Thyroid gland (tissue), 4 donors: Measurements from ENCODE around the gene ATP13A2. TPM values are rescaled to one million over a fixed set of nuclear protein-coding genes. Genes with fewer than 3 reads are reported as not detected.

Experiments used
- DNase-seq, 2 donors: peaks; one replicate each; pipeline ENCODE4 v3.0.0-alpha.2; 2019
- H3K27ac ChIP-seq, 3 donors: fragments of 200-600 bp; sonication (generic); 1 replicate in 2 of 3; 2 replicates in 1 of 3; pipeline ENCODE4 v1.5.1; 2016 to 2019; ENCODE audit warnings: mild to moderate bottlenecking in 1 of 3, moderate library complexity in 1 of 3
- H3K27me3 ChIP-seq: fragments of 200-600 bp; sonication (generic); one replicate; pipeline ENCODE4 v1.5.1; 2019
- H3K36me3 ChIP-seq, 2 donors: fragments of 200-600 bp; sonication (generic); one replicate each; pipeline ENCODE4 v1.5.1; 2016 to 2019
- H3K4me1 ChIP-seq, 2 donors: fragments of 200-600 bp; sonication (generic); one replicate each; pipeline ENCODE4 v1.5.1; 2017 to 2019
- H3K4me3 ChIP-seq, 3 donors: fragments of 200-600 bp; sonication (generic); replicated peaks in 1 of 3; 1 replicate in 2 of 3; 2 replicates in 1 of 3; pipeline ENCODE4 v1.5.1; 2016; ENCODE audit warnings: mild to moderate bottlenecking in 1 of 3
- H3K9me3 ChIP-seq: fragments of 200-600 bp; sonication (generic); one replicate; pipeline ENCODE4 v1.5.1; 2017
- POLR2A ChIP-seq, 2 donors: fragments of 450-650 bp; IDR thresholded peaks; one replicate each; pipeline ENCODE4 v1.6.1; 2017; ENCODE audit warnings: antibody characterized with exemption in 2 of 2, mild to moderate bottlenecking in 2 of 2, moderate library complexity in 1 of 2
- WGBS, 2 donors: methylation state at CpG; one replicate each; pipeline ENCODE4 v1.1.5; 2017; 5-methylcytosine and 5-hydroxymethylcytosine counted together
- intact Hi-C: fragments of 100-400 bp; cut with DNase I; formaldehyde crosslinking; loops from one replicate; pipeline ENCODE4 v1.15.1; 2023
- total RNA-seq, 4 donors: library from RNA; depleted of rRNA; stranded (reverse); fragments of >200 nt; gene quantifications; one replicate each; pipeline ENCODE4 v1.2.3, GENCODE V29; 2016
- TF ChIP-seq, protein P1 (sequence below), 6 experiments: fragments of 200-600 bp in 3 of 6; fragments of 450-650 bp in 3 of 6; sonication (generic) in 3 of 6; IDR thresholded peaks; one replicate each; pipeline ENCODE4 v1.5.1; 2016 to 2019; ENCODE audit warnings: antibody characterized with exemption in 6 of 6, mild to moderate bottlenecking in 2 of 6, inconsistent platforms in 1 of 6, moderate library complexity in 1 of 6

ATP13A2 gene
- total RNA-seq, 4 donors from 2014 or later = 28.7 to 47.0 (median 35.8) TPM

DNA sequence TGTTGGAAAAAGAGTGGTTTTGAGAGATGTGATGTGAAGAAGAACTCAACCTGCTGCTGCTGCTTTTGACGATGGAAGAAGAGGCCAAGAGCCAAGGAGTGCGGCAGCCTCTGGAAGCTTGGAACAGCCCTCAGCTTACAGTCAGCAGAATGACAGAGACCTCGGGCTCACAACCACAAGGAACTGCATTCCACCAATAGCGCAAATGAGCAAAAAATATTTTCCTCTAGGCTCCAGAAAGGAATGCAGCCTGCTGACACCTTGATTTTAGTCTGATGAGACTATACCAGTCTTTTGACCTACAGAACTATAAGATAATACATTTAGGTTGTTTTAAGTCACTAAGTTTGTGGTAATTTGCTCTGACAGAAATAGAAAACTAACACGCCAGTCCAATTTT is 31.9 kb upstream of the ATP13A2 start:
- Histone ChIP-seq H3K9me3 (no peaks in the 10 kb centered on the region), H3K27ac (no peak overlapping the region), H3K36me3 (peaks cover 32 to 40% of the 10 kb centered on the region in 2 donors), H3K4me3 (no peak overlapping the region), H3K27me3 (no peaks in the 10 kb centered on the region), H3K4me1 (no peaks in the 10 kb centered on the region)
- TF ChIP-seq, protein P1, sequence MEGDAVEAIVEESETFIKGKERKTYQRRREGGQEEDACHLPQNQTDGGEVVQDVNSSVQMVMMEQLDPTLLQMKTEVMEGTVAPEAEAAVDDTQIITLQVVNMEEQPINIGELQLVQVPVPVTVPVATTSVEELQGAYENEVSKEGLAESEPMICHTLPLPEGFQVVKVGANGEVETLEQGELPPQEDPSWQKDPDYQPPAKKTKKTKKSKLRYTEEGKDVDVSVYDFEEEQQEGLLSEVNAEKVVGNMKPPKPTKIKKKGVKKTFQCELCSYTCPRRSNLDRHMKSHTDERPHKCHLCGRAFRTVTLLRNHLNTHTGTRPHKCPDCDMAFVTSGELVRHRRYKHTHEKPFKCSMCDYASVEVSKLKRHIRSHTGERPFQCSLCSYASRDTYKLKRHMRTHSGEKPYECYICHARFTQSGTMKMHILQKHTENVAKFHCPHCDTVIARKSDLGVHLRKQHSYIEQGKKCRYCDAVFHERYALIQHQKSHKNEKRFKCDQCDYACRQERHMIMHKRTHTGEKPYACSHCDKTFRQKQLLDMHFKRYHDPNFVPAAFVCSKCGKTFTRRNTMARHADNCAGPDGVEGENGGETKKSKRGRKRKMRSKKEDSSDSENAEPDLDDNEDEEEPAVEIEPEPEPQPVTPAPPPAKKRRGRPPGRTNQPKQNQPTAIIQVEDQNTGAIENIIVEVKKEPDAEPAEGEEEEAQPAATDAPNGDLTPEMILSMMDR (IDR thresholded peaks at IDR 0.05) = no peak
- TF ChIP-seq POLR2A (IDR thresholded peaks at IDR 0.05) = no peak
- intact Hi-C loops = no loop called here
- 78 to 83% methylated on average over 5 of the region's 5 CpGs for WGBS, 2 donors
- DNase-seq = no peak

DNA sequence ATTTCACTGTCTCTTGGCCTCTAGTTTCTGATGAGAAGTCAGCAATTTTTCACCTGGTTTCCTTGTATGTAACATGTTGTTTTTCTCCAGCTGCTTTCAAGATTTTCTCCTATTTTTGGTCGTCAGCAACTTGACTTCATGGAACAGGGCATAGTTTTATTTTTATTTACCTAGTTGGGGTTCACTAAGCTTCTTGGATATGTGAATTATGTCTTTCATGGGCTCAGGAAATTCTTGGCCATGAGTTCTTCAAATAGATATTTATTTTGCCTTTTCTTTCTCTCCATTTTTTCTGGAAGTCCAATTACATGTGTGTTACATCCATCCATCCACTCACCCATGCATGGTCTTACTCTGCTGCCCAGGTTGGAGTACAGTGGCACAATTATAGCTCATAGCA is 28.4 kb upstream of the ATP13A2 start:
- WGBS, 2 donors = 81 to 88% methylated on average over 1 of the region's 1 CpG
- intact Hi-C loops = no loop called here
- no peak for DNase-seq
- no peak overlapping the region for H3K4me3 ChIP-seq
- H3K27me3 ChIP-seq = no peaks in the 10 kb centered on the region
- TF ChIP-seq, protein P1 (IDR thresholded peaks at IDR 0.05) = no peak
- TF ChIP-seq POLR2A (IDR thresholded peaks at IDR 0.05) = no peak
- H3K4me1 ChIP-seq = no peaks in the 10 kb centered on the region
- H3K9me3 ChIP-seq = no peaks in the 10 kb centered on the region
- no peak overlapping the region for H3K27ac ChIP-seq
- H3K36me3 ChIP-seq = peaks cover 40 to 41% of the 10 kb centered on the region in 2 donors

DNA sequence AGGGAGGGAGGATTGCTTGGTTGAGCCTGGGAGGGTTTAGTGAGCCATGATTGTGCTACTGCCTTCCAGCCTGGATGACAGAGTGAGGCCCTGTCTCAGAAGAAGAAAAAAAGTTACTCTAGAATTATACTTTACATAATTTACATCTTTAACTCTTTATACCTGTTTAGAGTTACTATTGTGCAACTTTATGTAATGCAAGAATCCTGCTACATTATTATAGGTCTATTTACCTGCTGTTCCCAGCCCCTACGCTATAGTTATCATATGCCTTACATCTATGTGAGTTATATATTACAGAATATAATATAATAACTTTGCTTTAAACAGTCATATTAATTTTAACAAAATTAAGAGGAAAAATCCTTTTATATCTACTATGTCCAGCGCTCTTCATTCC is 27.8 kb upstream of the ATP13A2 start:
- WGBS, 2 donors = 97 to 98% methylated on average over 2 of the region's 2 CpGs
- no peak for TF ChIP-seq POLR2A (IDR thresholded peaks at IDR 0.05)
- TF ChIP-seq, protein P1 (IDR thresholded peaks at IDR 0.05) = no peak
- Histone ChIP-seq H3K27me3 (no peaks in the 10 kb centered on the region), H3K4me3 (no peak overlapping the region), H3K4me1 (no peaks in the 10 kb centered on the region), H3K27ac (no peak overlapping the region), H3K9me3 (no peaks in the 10 kb centered on the region), H3K36me3 (peaks cover 39 to 40% of the 10 kb centered on the region in 2 donors)
- intact Hi-C loops = no loop called here
- DNase-seq = no peak

DNA sequence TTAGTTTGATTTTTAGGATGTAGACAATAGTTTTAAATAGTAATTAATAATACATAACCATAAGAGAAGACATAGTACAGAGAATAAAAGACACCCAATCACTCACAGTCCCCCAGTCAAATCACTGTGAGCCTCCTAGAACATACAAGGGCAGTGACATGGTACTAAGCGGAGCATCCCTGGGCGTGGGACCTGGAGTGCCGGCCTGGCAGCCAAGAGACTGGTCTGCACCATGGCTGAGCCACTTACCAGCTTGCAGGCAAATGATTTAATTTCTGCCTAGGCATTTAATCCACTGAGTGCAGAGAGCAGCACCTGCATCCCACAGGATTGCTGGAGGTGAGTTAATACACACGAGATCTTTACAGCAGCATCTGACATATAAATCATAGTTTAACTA is 21.8 kb upstream of the ATP13A2 start:
- H3K4me1 ChIP-seq = no peaks in the 10 kb centered on the region
- peaks cover 2 to 20% of the 10 kb centered on the region in 2 donors for H3K36me3 ChIP-seq
- DNase-seq = no peak
- H3K27me3 ChIP-seq = no peaks in the 10 kb centered on the region
- H3K9me3 ChIP-seq = no peaks in the 10 kb centered on the region
- no peak overlapping the region for H3K27ac ChIP-seq
- 93% methylated on average over 4 of the region's 4 CpGs for WGBS, 2 donors
- intact Hi-C loops = loop anchor here (5.0 kb wide), 1 partner anchor 66 kb away; no protein-coding TSS in a partner anchor
- no peak for TF ChIP-seq POLR2A (IDR thresholded peaks at IDR 0.05)
- TF ChIP-seq, protein P1 (IDR thresholded peaks at IDR 0.05) = no peak
- no peak overlapping the region for H3K4me3 ChIP-seq

DNA sequence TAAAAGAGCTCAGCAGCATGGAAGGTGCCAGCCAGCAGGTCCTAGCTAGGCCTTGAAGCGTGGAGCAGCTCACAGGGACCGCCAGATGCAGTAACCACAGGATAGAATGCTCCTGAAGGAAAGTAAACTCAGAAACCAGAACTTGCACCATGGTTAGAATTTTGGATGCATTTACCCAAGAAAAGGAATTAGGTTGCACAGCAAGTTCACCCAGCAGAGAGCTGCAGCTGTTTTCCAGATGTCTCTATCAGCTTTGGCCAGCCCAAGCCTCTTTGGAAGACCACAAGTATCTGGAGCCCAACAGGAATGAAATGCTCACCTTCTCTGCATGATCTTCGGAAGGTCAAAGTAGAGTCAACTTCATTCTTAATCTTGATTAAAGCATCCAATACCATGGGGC is 21.0 kb upstream of the ATP13A2 start:
- peaks cover under 1 to 6% of the 10 kb centered on the region in 2 donors for H3K4me1 ChIP-seq
- no peaks in the 10 kb centered on the region for H3K9me3 ChIP-seq
- no peaks in the 10 kb centered on the region for H3K27me3 ChIP-seq
- no peak overlapping the region for H3K4me3 ChIP-seq
- WGBS, 2 donors = 98% methylated on average over 3 of the region's 3 CpGs
- no peak for TF ChIP-seq POLR2A (IDR thresholded peaks at IDR 0.05)
- TF ChIP-seq, protein P1 (IDR thresholded peaks at IDR 0.05) = no peak
- no peak overlapping the region for H3K27ac ChIP-seq
- intact Hi-C loops = loop anchor here (5.0 kb wide), 1 partner anchor 65 kb away; no protein-coding TSS in a partner anchor
- H3K36me3 ChIP-seq = peaks cover 2 to 19% of the 10 kb centered on the region in 2 donors
- DNase-seq = no peak
